Left cardiac atrium (tissue), 4 donors: Measurements from ENCODE around the gene ARID5B. TPM values are rescaled to one million over a fixed set of nuclear protein-coding genes. Genes with fewer than 3 reads are reported as not detected.

Experiments
- ATAC-seq, 2 donors: fragments of 200-7000 bp; cut with Tn5 transposase; one replicate each; pipeline ENCODE4 v1.9.1; 2020; ENCODE audit warnings: mild to moderate bottlenecking in 2 of 2, moderate library complexity in 2 of 2
- DNase-seq: peaks from one replicate; pipeline ENCODE4 v3.0.0-alpha.2; 2020
- intact Hi-C, 2 donors: fragments of 100-400 bp; cut with DNase I; formaldehyde crosslinking; loops; one replicate each; pipeline versions ENCODE4 v1.14.1 to v1.15.1; 2022 to 2023
- total RNA-seq, 2 donors: library from RNA; stranded (reverse); fragmentation: NEBNext Ultra II Directional; extraction: Animal tissue kit (Norgen Biotek cat#: 25700); gene quantifications; one replicate each; pipeline ENCODE4 v1.2.1, GENCODE V29; 2021
- donor health status: DM: no; HTN: yes; CAD: no.
- donor health status: DM: no; HTN: yes; CAD: no; lungs with severe emphysema.
- donor health status: DM: yes; HTN: yes; CAD: no.
- donor health status: Dilated cardiomyopathy.

ARID5B gene
- total RNA-seq, 2 donors from 2014 or later: 36.5 to 37.9 TPM

GRCh38 chr10:62048919-62049623, 147.6 kb downstream of the ARID5B start:
- ATAC-seq (peak; percentile 86 to 91), DNase-seq (peak; percentile 92)
- intact Hi-C loops: no loop called here

DNA sequence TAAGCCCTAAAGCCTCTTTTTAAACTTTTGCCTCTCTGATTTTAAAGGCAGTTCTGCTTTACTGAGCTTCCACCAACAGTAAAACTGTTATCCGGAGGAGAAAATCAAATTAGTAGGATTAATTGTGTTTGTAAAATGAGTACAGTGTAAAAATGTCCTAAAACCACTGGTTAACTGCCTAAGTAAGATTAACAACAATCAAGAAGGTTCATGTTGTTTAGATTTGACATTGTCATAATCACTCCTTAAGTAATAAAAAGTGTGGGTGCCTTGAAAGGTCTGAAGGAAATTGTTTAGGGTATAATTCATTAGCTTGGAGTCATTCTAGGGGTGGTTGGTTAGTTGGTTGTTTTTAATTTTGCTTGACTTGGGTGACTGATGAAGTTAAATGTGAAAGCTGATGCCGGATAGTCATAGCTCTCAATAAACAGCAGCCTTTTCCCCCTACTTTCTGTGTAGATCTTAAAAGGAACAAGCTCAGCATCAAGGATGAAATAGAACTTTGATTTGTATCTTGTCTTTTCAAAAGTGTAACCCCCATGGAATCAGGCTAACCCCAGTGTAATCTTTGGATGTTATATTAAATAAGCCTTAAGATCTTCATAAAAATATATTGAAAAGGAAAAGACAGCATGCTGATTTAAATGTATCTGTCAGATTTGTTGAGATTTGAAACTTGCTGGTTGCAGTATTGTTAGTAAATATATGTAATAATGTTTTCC, 148.3 kb downstream of the ARID5B start:
- intact Hi-C loops: loop anchor here in 1 of 2 donors (2.0 kb wide), 1 partner anchor 33 kb away; no protein-coding TSS in a partner anchor
- ATAC-seq: no peak
- DNase-seq: no peak

DNA sequence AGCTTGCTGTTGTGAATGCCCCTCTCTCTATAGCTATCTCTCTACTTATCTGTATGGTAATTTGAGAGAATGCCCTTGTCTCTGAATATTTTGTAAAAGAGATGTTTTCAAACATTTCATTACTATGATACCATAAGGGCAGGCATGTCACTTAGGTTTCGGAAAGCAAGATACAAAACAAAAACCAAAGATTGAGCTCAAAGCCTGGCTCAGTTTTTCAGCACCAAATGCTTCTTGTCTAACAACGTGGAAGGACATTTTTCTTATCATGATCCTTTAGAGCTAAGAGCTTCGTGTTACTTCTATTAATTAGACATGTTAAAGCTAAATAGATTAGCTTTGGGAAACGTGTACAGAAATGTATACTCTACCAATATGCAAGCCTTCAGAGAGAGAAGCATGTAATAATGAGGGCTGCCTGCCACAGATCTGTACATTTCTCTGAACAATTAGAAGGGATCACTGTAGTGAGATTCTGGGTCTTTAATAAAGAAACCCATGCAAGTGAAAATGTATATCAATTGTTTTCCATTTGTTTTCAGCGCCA, 148.9 kb downstream of the ARID5B start:
- no peak for ATAC-seq
- DNase-seq: no peak
- intact Hi-C loops: loop anchor here in 1 of 2 donors (2.0 kb wide), 1 partner anchor 32 kb away; no protein-coding TSS in a partner anchor

GRCh38 chr10:62050893-62051433, 149.5 kb downstream of the ARID5B start:
- intact Hi-C loops: loop anchor here in 1 of 2 donors (2.0 kb wide), 1 partner anchor 32 kb away; no protein-coding TSS in a partner anchor
- DNase-seq (peak; percentile 75), ATAC-seq (peak; percentile 52 to 56)

DNA sequence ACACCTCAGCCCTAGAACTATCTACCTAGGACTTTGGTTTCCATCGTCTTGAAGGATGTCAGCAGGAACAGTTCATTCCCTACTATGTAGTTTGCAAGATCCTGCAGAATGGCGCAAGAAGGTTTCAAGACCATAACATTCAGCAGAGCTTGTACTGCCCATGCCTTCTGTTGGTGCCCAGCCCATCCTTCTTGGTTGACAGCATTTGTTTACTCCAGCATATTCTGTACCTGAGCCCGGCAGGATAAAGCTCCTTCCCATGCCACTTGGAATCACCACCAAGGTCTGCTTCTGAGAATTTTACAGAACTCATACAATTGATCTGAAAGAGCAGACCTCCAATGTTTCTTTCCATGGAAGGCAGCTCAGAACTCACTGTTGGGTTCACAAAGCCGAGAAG, 150.8 kb downstream of the ARID5B start:
- intact Hi-C loops: no loop called here
- ATAC-seq (no peak), DNase-seq (no peak)

DNA sequence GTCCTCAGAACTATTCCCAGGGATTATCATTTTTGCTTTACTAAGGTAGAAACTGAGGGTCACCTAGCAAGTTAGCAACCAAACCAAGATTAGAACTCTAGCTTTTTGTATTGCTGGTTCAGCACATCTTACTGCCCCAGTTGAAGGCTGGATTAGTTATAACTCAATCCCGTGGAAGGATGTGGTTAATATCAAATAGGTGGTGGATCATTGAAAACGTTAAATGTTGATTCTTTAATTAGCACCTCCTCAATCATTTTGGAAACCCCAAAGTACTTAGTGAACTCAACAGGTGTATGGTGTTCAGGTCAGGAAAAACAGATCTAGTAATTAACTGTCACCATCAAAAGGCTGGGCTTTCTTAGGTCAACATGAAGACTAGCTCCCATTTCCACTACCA, 152.4 kb downstream of the ARID5B start:
- DNase-seq (no peak), ATAC-seq (no peak)
- intact Hi-C loops: no loop called here

DNA sequence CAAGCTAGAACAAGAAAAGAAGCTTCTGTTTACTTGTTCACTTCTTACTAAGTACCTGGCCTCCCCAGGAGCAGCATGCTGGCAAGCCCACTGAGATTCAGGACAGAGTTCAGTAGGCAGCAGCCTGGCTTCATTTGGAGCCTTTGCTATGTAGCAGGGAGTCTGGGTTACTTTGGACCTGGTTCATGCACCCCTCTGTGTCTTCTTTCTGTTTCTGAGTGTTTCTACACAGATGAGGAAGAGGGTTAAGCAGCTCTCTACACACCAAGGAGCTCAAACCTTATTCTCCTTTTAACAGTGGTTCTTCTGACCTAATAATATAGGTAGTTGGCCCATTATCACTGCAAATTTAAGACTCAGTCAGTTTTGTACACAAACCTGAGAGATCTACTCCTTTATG, 152.9 kb downstream of the ARID5B start:
- intact Hi-C loops: no loop called here
- no peak for ATAC-seq
- DNase-seq: no peak

DNA sequence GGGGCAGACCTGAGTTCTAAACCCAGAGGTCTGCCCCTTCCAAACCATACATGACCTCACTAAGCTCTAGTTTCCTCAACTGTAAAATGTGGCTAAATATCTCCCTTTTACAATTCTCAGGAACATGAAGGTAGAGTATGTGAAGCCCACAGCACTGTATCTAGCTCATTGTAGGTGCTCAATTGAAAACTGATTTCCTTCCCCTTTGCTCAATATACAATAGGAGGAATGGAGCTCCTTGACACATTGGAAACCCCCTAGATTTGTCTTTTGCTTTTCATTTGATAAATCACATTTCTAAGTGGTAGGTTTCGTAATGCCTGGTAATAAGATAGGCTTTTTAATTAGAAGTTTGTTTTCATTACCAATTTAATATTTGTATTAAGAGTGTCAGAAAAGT, 153.3 kb downstream of the ARID5B start:
- intact Hi-C loops: no loop called here
- DNase-seq (no peak), ATAC-seq (no peak)

- intact Hi-C loops: no loop called here
- ATAC-seq (no peak), DNase-seq (no peak)
These were observed 154.7 kb downstream of the ARID5B start for GRCh38 chr10:62056219-62056618.

- no peak for DNase-seq
- intact Hi-C loops: no loop called here
- ATAC-seq: no peak
These were observed 155.2 kb downstream of the ARID5B start for GRCh38 chr10:62056698-62057097.

GRCh38 chr10:62057359-62057758, 155.9 kb downstream of the ARID5B start:
- ATAC-seq (peak; percentile 68 to 76), DNase-seq (no peak)
- intact Hi-C loops: no loop called here

GRCh38 chr10:62057850-62058249, 156.4 kb downstream of the ARID5B start:
- no peak for DNase-seq
- no peak for ATAC-seq
- intact Hi-C loops: no loop called here

DNA sequence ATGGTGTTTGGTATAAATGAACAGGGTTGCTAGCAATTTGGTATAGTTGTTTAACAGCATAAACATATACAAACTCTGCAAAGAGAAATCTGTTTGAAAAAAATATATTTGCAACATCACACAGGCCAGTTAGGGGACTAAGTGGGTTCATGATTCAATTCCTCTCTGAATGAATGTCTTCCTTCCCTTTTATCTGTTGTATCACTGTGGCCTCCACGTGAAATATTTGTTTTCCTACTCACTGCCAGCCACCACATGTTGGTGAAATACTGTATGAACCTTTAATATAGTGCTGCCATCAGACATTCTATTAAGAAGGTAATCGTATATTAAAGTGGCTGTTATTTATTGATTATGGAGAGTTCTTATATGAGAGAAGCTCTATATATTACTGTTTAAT, 157.0 kb downstream of the ARID5B start:
- no peak for ATAC-seq
- intact Hi-C loops: no loop called here
- no peak for DNase-seq

DNA sequence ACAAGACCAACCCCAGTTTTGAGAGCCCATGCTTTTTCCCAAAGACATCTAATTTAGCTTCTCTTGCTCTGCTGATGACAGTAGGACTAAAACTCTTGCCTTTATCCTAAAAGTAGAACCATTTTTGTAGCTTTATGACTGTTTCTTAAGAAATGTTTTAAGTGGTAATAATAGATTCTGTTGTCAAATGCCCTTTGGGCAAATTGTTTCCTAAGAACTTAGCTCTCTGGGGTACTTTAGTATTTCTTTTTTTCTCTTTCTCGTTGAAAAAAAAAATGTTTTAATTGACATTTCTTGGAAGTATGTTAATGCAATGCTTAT, 157.4 kb downstream of the ARID5B start:
- intact Hi-C loops: no loop called here
- ATAC-seq (no peak), DNase-seq (no peak)

DNA sequence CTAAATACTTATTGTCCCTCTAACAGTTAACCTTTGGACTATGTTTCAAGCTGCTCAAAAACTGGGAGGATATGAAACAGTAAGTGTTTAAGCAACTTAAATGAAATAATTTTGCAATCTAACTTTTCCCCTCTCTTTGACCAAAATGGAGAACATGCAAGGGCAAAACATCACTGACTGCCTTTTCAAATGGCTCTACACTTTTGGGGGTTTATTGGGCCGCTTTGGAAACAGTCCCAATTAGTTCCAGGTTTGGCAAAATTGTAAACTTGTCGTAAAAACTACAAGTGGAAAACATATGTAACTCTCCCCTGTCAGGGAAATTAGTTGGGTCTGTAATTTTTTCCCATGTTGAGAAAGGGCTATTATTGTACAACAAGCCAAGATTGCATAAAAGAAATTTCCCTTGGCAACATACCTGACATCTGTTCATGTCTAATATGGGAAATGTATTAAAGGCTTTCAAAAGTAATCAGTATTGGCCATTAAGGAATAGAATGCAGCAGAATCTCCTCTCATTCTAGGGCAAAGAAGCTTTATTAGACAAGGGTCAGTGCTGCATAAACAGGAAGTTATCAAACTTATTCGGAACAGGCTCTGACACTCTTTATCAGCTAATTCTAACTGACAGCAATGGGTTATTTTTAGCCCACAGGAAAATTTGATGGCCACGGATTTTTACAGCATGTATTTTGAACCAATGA, 157.9 kb downstream of the ARID5B start:
- intact Hi-C loops: no loop called here
- ATAC-seq: peak in 1 of 2 donors; percentile 12
- no peak for DNase-seq

DNA sequence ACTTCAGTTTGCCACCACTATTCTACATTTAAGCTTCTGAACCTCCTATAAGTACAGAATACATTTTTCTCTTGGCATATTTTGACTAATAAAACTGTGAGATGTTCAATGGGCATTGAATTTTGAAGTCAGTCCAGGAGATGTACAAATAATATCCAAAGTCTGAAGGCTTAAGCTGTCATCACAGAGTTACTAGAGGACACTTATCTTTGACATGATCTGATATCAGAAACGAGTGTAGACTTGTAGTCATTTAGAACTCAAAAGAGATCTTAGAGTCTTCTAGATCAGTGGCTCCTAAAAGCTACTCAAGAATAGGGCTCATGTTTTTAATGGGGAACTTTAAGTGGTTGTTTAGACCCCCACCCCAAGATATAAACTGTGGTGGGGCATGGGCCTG, 160.5 kb downstream of the ARID5B start:
- ATAC-seq (no peak), DNase-seq (no peak)
- intact Hi-C loops: no loop called here

DNA sequence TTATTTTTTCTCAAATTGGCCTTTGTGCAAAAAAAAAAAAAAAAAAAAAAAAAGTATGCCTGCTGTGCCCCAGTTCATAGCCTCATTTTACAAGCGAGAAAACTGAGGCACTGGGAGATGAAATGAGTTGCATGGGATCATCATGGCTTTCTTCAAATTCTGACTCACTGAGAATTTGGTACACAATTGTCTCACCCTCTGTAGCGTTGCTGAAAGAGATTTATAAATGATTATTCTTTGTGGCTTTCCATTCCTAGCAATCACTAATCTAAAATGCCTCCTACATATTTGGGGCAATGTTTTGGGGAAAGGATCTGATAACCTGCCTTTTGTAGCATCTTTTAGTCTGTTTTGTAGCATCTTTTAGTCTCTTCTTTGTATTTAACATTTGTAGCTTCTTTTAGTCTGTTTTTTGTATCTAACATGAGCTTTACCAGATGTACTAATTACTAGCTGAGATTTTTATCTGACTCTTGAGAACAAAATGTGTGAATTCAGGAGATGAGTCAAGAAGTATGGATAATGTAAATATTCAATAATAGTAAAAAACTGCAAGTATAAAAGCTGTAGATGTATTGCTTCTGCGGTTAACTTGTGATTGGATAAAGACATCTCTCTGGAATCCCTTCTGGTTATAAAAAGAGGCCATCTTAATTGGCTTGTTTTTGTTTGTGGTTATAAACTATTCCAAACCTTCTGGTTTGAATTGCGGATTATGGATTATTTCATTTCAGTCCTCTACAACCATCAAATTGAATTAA, 161.4 kb downstream of the ARID5B start:
- intact Hi-C loops: no loop called here
- ATAC-seq (no peak), DNase-seq (no peak)

GRCh38 chr10:62063795-62064472, 162.4 kb downstream of the ARID5B start:
- intact Hi-C loops: no loop called here
- DNase-seq (no peak), ATAC-seq (peak; percentile 61 to 62)
